GM19035 (cell line): Measurements from ENCODE around the gene INO80C.
"Not testable (repeated sequence)": the region's sequence is repeated elsewhere in the genome, so short reads cannot be mapped to it uniquely, and the experiment has no call there.

Experiments used
- ATAC-seq: cut with Tn5 transposase; IDR thresholded peaks from one replicate; pipeline ENCODE4 v1.9.1; 2021; ENCODE audit not compliant: unreplicated experiment

INO80C gene

GRCh38 chr18:35489913-35490490, 7.8 kb downstream of the INO80C start:
- ATAC-seq, result no peak

DNA sequence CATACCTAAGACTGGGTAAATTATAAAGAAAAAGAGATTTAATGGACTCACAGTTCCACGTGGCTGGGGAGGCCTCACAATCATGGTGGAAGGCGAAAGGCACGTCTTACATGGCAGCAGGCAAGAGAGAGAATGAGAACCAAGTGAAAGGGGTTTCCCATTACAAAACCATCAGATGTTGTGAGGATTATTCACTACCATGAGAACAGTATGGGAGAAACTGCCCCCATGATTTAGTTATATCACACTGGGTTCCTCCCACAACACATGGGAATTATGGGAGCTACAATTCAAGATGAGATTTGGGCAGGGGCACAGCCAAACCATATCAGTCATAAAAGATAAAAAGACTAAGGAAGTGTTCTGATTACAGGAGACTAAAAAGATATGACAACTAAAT, 8.5 kb downstream of the INO80C start:
- not testable (repeated sequence) for ATAC-seq

- not testable (repeated sequence) for ATAC-seq
Observed at GRCh38 chr18:35488396-35488795, 9.4 kb downstream of the INO80C start.

- not testable (repeated sequence) for ATAC-seq
Observed at GRCh38 chr18:35487525-35487924, 10.2 kb downstream of the INO80C start.

DNA sequence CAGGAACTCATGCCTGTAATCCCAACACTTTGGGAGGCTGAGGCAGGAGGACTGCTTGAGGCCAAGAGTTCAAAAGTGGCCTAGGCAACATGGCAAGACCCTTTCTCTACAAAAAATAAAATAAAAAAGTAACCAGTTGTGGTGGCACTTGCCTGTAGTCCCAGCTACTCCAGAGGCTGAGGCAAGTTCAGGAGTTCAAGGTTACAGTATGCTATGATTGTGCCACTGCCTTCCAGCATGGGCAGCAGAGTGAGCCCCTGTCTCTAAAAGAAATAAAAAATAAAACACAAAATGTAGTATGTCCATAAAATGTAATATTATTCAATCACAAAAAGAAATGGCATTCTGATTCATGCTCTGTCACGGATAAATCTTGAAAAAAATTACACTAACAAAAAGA, 11.9 kb downstream of the INO80C start:
- ATAC-seq, result no peak

DNA sequence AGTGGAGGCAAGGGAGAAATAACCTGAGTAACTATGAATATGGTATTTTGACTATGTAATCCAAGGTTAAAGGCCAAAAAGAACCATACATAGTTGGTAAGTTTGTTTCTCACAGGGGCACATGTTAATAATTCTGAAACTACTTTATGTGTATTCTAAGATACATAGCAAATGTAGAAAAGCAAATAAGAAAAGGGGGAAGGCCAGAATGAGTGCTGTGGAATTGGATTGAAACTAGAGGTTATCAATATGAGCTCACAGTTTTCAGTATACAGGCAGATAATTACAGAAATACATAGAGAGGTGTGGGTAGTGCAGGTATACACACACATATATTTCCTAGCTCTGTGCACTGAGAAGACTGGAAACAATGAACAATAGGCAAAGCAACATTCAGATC, 13.7 kb downstream of the INO80C start:
- peak; percentile 66 for ATAC-seq

DNA sequence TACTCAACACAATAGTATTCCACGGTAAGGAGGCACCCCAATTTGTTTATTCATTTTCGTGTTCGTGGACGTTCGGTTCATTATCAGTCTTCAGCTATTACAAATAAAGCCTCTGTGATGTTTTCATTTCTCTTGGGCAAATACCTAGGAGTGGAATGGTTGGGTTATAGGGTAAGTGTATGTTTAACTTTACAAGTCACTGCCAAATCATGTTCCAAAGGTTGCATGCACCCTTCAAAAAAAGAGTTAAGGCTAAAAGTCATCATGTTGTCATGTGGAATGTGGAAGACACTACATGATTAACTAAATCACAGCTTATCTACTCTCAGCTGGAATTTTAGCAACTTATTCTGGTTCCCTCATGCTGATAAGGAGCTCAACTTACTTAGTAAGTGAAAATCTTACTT, 15.8 kb downstream of the INO80C start:
- no peak for ATAC-seq

DNA sequence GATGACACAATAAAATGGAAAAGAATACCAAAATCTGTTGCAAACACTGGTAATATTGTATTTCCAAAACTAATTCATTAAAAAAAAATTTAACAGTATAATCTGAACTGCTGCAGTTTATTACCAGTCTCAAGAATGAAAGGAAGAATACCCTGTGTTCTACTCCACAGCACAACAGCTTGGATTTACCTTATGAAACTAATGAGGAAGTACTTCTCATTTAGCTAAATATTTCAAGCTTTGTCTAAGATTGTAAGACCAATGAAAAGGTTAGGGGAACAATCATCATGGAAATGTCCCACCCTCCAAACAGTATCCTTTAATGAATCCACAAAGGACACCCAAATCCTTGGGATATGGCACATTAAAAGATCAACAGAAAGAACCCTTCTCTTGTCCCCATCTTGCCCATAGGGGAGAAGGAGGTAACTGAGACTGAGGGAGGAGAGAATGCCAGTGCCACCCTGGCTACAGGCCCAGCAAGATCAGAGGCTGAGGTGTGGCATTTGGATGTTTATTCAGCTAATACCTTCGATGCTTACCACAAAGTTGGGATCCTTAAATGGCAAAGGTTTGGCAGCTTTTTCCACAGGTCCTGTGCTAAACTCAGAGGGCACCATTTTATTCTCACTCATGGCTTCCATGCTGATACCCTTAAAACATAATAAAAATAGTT, 17.7 kb downstream of the INO80C start:
- no peak for ATAC-seq

GRCh38 chr18:35478520-35479435, 19.0 kb downstream of the INO80C start:
- ATAC-seq, result no peak

DNA sequence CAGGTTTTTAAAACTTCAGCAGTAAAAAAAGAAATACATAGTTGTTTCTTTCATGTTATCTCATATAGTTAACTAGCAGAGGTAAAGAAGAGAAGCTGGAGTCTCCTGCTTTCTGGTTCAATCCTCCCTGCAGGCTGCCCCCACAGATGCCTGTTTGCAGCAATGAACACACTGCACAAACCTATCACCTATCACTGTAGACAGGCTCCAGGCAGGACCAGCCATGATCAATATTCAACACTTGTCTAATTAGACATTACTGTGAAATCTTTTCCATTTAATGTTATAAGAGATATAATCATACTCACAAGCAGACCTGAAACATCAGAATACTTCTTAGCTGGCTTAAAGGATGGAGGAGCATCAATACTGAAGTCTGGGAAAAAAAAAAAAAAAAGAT, 19.8 kb downstream of the INO80C start:
- ATAC-seq, result no peak

DNA sequence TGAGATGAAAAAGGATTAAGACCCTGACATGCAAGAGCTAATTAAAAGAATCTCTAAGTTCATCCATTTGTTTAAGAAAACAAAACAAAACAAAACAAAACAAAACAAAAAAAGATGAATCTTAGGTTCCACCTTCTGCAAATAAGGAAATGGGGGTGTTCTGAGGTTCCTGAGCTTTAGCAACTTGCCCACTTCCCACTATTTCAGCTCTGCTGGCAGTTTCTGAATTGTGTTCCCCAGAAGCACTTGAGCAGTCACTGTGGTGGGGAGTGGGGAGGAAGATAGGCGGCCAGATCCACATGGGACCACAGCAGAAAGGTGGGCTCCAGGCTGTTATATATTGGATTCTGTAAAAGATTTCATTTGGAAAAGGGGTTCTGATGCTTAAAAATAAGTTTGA, 20.3 kb downstream of the INO80C start:
- no peak for ATAC-seq

GRCh38 chr18:35474884-35475283, 22.9 kb downstream of the INO80C start:
- ATAC-seq, result no peak

DNA sequence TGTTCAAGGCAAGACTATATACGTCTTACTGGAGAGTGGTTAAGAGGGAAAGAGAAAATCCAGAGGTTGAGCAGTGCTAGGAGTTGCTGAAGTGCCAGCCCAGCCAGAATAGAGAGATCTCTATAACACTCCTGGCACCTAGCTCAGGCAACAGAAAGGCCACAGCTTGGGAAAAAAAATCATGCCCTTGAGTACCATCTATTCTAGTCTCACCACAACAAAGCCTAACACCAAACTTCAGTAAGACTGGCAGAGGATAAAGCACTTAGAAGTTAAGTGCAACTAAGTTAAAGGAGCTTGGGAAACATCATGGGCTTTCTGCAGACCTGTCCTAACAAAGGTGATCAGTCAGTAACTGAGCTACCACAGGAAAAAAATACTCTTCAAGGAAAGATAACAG, 24.2 kb downstream of the INO80C start:
- no peak for ATAC-seq

DNA sequence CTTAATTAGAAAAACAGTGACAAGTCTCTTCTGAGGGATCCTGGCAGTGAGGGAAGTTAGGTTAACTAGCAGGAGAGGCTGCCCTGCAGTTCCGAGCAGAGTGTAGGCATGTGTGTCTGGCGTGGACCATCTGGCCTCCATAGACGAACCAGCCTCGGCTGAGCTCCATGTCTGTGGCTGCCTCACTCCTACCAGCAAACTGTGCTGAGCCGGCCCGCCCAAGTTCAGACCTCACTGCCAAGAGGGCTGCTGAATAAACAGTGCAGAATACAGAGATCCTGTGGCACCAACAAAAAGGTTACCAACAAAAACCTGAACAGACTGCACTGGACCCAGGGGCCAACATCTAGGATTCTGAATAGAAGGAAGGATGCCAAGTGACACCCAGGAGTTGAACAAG, 27.3 kb downstream of the INO80C start:
- no peak for ATAC-seq

DNA sequence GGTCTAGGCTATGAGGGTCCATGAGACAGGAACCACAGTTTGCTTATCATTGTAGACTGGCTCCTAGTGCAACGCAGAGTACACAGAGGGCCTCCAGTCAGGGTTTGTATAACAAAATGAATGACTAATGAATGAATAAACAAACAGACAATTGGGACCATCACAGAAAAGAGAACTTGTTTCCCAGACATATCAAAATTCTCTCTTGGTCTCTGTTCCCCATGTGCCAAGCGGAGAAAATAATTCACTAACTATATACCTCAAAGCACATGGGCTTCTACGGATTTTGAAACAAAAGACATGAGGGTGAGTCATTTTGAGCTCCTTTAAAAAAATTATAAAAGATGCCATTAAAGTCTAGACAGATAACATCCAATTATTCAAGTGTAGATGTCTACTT, 28.0 kb downstream of the INO80C start:
- ATAC-seq, result no peak

DNA sequence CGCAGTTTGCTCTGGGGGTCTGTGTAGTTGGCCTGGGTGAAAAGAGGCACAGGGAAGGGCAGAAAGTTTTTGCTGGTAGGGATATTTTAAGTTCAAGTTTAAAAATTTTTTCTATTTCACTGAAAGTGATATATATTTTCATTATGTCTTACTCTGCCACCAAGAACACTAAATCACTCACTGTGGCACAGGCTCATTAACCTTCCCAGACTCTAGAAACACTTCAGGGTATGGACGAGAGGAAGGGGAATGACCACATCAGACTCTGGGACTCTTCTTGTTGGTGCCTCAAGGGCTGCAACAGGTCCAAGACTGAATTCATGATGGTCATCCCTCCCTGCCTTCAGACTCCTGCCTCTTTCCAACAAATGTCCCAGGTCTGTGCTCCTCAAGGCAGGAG, 29.0 kb downstream of the INO80C start:
- ATAC-seq, result no peak

DNA sequence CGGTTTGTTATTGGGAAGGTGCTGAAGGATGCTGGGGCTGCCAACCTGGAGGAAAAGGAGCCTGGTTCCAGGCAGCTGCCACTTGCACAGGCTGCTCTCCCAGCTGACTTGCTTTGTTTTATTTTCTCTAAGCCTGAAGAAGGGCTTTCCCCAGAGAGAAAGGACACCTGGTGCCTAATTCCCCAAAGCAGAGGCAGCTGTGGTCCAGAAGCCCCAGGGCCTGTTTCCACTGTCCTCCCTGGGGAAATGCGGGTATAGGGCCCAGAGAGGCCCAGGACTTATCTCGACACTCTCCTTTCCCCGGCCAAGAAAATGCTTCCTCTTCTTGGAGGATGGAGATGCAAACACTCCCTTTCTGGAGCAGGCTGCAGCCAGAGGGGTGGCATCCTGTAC, 30.1 kb downstream of the INO80C start:
- peak; percentile 77 for ATAC-seq

DNA sequence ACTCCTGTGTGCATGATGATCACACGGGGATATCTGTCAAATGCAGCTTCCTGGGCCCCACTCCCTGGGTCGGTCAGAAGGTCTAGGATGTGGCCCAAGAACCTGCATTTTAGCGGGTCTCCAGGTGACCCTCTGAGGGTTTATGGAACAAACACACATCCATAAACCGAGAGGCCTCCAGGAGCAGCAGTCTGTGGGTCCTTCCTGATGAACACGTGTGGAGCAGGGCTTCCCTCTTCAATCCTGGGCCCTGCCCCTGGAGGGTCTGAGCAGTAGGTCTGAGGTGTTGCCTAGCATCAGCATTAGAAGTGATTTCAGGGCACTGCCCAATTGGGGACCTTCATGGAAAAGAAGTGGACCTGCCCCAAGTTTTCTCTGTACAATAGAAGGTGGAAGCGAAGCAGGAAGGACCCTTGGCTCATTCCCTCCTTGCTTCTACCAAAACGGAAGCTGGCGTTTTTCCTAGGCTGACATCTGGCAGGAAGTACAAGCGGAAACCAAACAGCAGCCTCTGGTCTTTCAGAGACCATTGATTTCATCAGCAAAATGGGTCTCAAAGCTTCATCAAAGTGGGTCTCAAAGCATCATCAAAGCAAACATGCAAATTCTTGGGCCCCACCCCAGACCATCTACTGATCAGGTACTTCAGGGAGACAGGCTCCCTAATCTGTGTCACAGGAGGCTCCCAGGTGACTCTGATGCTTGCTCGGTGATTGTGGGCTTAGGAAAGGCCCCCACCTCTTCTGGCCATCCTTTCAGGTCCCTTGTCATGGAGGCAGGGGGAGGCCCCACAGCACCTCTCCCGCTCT, 30.7 kb downstream of the INO80C start:
- ATAC-seq, result no peak

- ATAC-seq, result no peak
Observed at GRCh38 chr18:35466334-35466733, 31.4 kb downstream of the INO80C start.

DNA sequence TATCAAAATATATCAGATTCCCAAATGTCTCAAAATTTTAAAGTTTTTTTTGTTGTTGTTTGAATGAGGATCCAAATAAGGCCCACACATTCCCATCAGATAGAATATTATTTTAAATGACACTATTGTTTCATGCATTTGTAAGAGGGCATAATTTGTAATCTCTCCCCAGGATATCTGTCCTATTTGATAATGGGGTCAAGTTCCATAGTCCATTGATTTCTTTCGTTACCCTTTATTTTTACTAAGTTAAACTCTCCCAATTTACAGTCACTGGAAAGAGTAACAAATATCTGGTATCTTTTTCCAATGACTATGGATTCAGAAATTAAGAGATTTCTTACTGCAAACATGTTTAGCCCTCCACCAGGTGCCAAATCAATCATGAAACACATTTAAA, 32.4 kb downstream of the INO80C start:
- ATAC-seq, result no peak

GRCh38 chr18:35464831-35465279, 32.9 kb downstream of the INO80C start:
- no peak for ATAC-seq
